BJ (cell line): ENCODE results near the gene ZEB2. TPM values are rescaled to one million over a fixed set of nuclear protein-coding genes. Genes with fewer than 3 reads are reported as not detected.

ENCODE experiments used
- CTCF ChIA-PET: fragments of 350-600 bp; formaldehyde crosslinking; extraction: SDS; loops from one replicate; lab custom pipeline; 2021; ENCODE audit warnings: antibody characterized with exemption, inconsistent platforms; lab: Yijun Ruan, JAX
- POLR2A ChIA-PET: fragments of 300-600 bp; sonication (Branson Sonifier 250); formaldehyde crosslinking; extraction: SDS; loops from one replicate; lab custom pipeline; 2021; ENCODE audit warnings: antibody characterized with exemption; lab: Charles Lee
- DNase-seq: peaks from one replicate; pipeline ENCODE4 v3.0.0-alpha.2; 2011; ENCODE audit warnings: low read depth
- H3K27me3 ChIP-seq: 2 replicates; pipeline ENCODE4 v1.6.0; 2011; ENCODE audit warnings: low read length; ENCODE audit not compliant: control insufficient read depth, insufficient read depth
- H3K36me3 ChIP-seq: 2 replicates; pipeline ENCODE4 v1.5.1; 2011; ENCODE audit warnings: low read length; ENCODE audit not compliant: control insufficient read depth, insufficient read depth
- H3K4me3 ChIP-seq: 2 replicates; pipeline ENCODE4 v1.5.1; 2011; ENCODE audit warnings: low read depth, mild to moderate bottlenecking, control low read depth, low read length
- polyA plus RNA-seq: library from polyadenylated mRNA; depleted of rRNA; stranded (reverse); fragments of >200 nt; gene quantifications from 2 replicates; pipeline ENCODE4 v1.2.3, GENCODE V29; 2011
- TF ChIP-seq, protein P1 (sequence below): IDR thresholded peaks from 2 replicates; pipeline ENCODE4 v1.5.1; 2011; ENCODE audit warnings: low read depth, mild to moderate bottlenecking, control low read depth, inconsistent platforms, low read length, moderate library complexity; ENCODE audit not compliant: insufficient read depth

Gene ZEB2
- polyA plus RNA-seq, 1 experiment = 60.2 TPM

DNA sequence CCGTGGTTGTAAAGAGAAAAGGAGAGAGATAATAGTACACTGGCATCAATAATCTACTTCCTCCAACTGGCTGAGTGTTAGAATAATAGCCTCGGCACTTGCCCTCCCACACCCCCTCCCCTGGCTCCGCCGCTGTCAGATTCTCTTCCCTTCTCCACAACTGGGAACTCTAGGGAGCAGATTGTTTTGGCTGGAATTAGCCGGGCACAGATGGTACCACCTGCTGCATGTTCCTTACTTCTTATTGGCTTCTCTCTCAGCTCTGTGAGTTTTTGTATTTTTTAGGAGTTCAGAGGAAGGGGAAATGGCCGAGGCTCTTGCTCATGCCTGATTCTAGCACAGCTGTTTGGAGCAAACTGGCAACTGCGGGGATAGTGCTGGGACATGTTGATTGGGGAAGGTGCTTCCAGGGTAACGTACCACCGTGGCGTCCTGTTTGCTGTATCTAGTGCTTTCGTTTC, 140.0 kb downstream of the ZEB2 start:
- TF ChIP-seq, protein P1, sequence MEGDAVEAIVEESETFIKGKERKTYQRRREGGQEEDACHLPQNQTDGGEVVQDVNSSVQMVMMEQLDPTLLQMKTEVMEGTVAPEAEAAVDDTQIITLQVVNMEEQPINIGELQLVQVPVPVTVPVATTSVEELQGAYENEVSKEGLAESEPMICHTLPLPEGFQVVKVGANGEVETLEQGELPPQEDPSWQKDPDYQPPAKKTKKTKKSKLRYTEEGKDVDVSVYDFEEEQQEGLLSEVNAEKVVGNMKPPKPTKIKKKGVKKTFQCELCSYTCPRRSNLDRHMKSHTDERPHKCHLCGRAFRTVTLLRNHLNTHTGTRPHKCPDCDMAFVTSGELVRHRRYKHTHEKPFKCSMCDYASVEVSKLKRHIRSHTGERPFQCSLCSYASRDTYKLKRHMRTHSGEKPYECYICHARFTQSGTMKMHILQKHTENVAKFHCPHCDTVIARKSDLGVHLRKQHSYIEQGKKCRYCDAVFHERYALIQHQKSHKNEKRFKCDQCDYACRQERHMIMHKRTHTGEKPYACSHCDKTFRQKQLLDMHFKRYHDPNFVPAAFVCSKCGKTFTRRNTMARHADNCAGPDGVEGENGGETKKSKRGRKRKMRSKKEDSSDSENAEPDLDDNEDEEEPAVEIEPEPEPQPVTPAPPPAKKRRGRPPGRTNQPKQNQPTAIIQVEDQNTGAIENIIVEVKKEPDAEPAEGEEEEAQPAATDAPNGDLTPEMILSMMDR = no peak
- POLR2A ChIA-PET = no interaction called here
- Histone ChIP-seq H3K4me3 (no peak overlapping the region), H3K27me3 (no peaks in the 10 kb centered on the region), H3K36me3 (no peaks in the 10 kb centered on the region)
- DNase-seq = no peak
- CTCF ChIA-PET = no interaction called here

DNA sequence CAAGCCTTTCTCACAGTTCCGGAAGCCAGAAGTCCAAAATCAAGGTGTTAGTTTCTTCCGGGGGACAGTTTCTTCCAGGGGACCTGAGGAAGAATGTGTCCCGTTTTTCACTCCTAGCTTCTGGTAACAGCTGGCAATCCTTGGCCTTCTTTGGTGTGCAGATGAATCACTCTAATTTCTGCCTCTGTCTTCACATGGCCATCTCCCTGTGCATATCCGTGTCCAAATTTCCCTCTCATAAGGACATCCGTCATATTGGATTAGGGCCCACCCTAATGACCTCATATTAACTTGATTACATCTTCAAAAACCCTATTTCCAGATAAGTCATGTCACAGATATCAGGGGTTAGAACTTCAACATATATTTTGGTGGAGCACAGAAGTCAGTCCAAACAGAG, 141.4 kb downstream of the ZEB2 start:
- Histone ChIP-seq H3K4me3 (no peak overlapping the region), H3K27me3 (no peaks in the 10 kb centered on the region), H3K36me3 (no peaks in the 10 kb centered on the region)
- ChIA-PET POLR2A (no interaction called here), CTCF (no interaction called here)
- DNase-seq = no peak
- TF ChIP-seq, protein P1 = no peak

DNA sequence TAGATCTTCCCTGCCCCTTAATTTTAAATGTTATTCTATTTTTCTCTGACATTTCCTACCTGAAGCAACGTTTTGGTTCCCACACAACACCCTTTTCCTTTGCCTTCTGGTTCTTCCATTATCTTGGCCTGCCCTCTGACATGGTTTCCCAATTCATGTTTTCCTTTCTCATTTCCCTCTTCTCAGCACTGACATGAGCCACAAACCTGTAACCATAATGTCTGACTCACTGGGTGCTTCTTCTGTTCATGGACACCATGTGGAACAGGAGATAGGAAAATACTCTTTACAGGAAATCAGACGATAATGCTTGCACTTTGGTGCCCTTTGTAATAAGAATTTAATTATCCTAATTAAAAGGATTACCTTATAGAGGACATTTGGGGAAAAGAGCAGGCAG, 142.0 kb downstream of the ZEB2 start:
- no peak overlapping the region for H3K4me3 ChIP-seq
- DNase-seq = no peak
- H3K36me3 ChIP-seq = no peaks in the 10 kb centered on the region
- ChIA-PET POLR2A (no interaction called here), CTCF (no interaction called here)
- TF ChIP-seq, protein P1 = no peak
- H3K27me3 ChIP-seq = no peaks in the 10 kb centered on the region

DNA sequence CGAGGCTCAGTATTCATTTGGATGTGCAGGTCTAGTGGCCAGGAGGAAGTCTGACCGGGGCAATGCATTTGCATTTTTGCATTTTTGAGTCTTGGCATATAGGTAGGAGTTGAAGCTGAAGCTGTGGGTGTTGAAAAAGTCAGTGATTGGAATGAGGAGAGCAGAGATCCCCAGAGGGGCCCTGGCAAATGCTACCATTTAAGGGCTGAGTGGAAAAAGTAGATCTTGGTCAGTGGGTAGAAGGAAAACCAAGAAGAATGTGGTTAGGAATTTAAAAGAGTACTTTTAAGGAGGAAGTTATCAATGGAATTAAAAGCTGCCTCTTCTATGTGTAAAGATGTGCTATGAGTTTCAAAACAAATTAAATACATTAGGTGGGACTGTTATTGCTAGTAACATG, 143.0 kb downstream of the ZEB2 start:
- TF ChIP-seq, protein P1 = no peak
- H3K36me3 ChIP-seq = no peaks in the 10 kb centered on the region
- DNase-seq = no peak
- ChIA-PET CTCF (no interaction called here), POLR2A (no interaction called here)
- no peak overlapping the region for H3K4me3 ChIP-seq
- H3K27me3 ChIP-seq = no peaks in the 10 kb centered on the region

DNA sequence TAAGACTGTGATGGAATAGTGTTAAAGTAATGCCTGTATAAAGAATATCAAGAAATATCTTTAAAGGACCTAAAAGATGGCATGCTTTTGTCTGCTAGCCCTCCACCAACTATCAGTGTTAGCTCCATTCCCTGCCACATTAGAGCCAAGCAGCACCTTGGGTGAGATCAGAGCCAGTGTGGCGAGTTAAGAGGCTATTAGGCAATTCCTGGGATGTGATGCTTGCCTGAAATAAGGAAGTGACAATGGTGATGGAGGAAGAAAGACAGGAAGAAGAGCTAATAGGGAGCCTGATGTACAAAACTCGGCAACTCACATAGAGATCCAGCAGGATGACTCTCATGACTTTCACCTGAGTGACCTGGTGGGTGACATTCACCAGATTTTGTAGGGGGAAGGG, 143.5 kb downstream of the ZEB2 start:
- ChIA-PET CTCF (no interaction called here), POLR2A (no interaction called here)
- TF ChIP-seq, protein P1 = no peak
- no peak overlapping the region for H3K4me3 ChIP-seq
- DNase-seq = no peak
- no peaks in the 10 kb centered on the region for H3K36me3 ChIP-seq
- H3K27me3 ChIP-seq = no peaks in the 10 kb centered on the region
